GM19395 (cell line): ENCODE results near the gene GLRX3.

ENCODE experiments used
- ATAC-seq: cut with Tn5 transposase; IDR thresholded peaks from one replicate; pipeline ENCODE4 v1.9.1; 2021; ENCODE audit warnings: mild to moderate bottlenecking, moderate library complexity; ENCODE audit not compliant: unreplicated experiment

GLRX3 gene

GRCh38 chr10:130137659-130138478 lies 1.7 kb downstream of the GLRX3 start:
- no peak for ATAC-seq

GRCh38 chr10:130138479-130138866 lies 2.3 kb downstream of the GLRX3 start:
- no peak for ATAC-seq

GRCh38 chr10:130140425-130140824 lies 4.2 kb downstream of the GLRX3 start:
- no peak for ATAC-seq

GRCh38 chr10:130141038-130141437 lies 4.8 kb downstream of the GLRX3 start:
- no peak for ATAC-seq

- peak; percentile 40 for ATAC-seq
Observed at GRCh38 chr10:130141460-130141859, 5.3 kb downstream of the GLRX3 start.

GRCh38 chr10:130141878-130142277 lies 5.7 kb downstream of the GLRX3 start:
- ATAC-seq, result peak; percentile 91

- no peak for ATAC-seq
Observed at GRCh38 chr10:130146042-130146441, 9.9 kb downstream of the GLRX3 start.

GRCh38 chr10:130159192-130159794 lies 23.1 kb downstream of the GLRX3 start:
- ATAC-seq, result no peak

- ATAC-seq, result peak; percentile 52
Observed at GRCh38 chr10:130160775-130161174, 24.6 kb downstream of the GLRX3 start.

GRCh38 chr10:130161331-130161730 lies 25.1 kb downstream of the GLRX3 start:
- no peak for ATAC-seq

GRCh38 chr10:130167193-130167592 lies 31.0 kb downstream of the GLRX3 start:
- no peak for ATAC-seq

- ATAC-seq, result no peak
Observed at GRCh38 chr10:130167707-130168106, 31.5 kb downstream of the GLRX3 start.

GRCh38 chr10:130169136-130169859 lies 33.1 kb downstream of the GLRX3 start:
- ATAC-seq, result no peak

- ATAC-seq, result no peak
Observed at GRCh38 chr10:130171196-130171595, 35.0 kb downstream of the GLRX3 start.

- ATAC-seq, result no peak
Observed at GRCh38 chr10:130174328-130174727, 38.1 kb downstream of the GLRX3 start.

GRCh38 chr10:130175074-130175473 lies 38.9 kb downstream of the GLRX3 start:
- ATAC-seq, result no peak

- no peak for ATAC-seq
Observed at GRCh38 chr10:130177250-130177649, 41.1 kb downstream of the GLRX3 start.

- no peak for ATAC-seq
Observed at GRCh38 chr10:130179640-130180039, 43.4 kb downstream of the GLRX3 start.

- no peak for ATAC-seq
Observed at GRCh38 chr10:130180416-130180815, 44.2 kb downstream of the GLRX3 start.

- no peak for ATAC-seq
Observed at GRCh38 chr10:130181858-130182257, 45.7 kb downstream of the GLRX3 start.

GRCh38 chr10:130185591-130185990 lies 49.4 kb downstream of the GLRX3 start:
- ATAC-seq, result no peak
